Dermis blood vessel endothelial cell (primary cell): ENCODE results near the gene TTYH2. TPM values are rescaled to one million over a fixed set of nuclear protein-coding genes. Genes with fewer than 3 reads are reported as not detected.
"Not testable (repeated sequence)": the region's sequence is repeated elsewhere in the genome, so short reads cannot be mapped to it uniquely, and the experiment has no call there.

ENCODE experiments used
- DNase-seq: peaks from one replicate; pipeline ENCODE4 v3.0.0; 2010
- total RNA-seq: library from RNA; depleted of rRNA; stranded (reverse); fragments of >200 nt; gene quantifications from 2 replicates; pipeline ENCODE4 v1.2.3, GENCODE V29; 2014

TTYH2 gene, protein sequence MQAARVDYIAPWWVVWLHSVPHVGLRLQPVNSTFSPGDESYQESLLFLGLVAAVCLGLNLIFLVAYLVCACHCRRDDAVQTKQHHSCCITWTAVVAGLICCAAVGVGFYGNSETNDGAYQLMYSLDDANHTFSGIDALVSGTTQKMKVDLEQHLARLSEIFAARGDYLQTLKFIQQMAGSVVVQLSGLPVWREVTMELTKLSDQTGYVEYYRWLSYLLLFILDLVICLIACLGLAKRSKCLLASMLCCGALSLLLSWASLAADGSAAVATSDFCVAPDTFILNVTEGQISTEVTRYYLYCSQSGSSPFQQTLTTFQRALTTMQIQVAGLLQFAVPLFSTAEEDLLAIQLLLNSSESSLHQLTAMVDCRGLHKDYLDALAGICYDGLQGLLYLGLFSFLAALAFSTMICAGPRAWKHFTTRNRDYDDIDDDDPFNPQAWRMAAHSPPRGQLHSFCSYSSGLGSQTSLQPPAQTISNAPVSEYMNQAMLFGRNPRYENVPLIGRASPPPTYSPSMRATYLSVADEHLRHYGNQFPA
- 0.70 and 2.2 TPM in 2 replicates for total RNA-seq

DNA sequence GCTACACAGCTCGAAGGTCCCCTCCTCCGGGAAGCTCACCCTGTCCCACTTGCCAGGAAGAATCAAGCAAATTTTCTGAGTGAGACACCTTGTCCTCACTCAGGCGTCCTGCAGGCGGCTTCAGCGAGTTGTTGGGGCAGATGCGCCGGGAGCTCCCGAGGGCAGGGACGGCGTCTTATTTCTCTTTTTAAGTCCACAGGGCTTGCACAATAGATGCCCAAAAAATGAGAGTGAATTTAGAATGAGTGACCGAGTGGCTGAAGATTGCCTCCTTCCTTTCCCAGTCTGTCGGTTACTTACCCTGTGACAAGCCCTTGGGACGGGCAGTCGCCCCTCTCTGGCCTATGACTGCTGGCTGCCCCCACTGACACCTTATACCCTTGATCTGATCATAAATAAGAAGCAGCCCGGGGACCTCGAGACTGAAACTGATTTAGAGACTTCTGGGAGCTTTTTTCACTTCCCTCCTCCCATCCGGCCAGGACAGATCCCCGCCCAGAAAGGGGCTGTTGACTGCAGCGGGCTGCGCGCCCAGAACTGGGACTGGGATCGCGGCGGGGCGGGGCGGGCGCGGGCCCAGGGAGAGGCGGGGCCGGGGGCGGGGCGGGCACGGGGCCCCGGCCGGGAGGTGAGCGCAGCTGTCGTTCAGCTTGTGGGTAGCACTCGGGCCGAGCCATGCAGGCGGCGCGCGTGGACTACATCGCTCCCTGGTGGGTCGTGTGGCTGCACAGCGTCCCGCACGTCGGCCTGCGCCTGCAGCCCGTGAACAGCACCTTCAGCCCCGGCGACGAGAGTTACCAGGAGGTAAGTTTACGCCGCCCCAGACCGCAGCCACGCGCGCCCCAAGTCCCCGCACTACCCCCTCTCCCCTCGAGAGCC lies at the start of gene TTYH2:
Gene TTYH2, plus strand, starts transcription at position 659 of the 879 bp plus-strand sequence. Its CDS starts 17 bp downstream, at position 676.
- peak; percentile 66 for DNase-seq

DNA sequence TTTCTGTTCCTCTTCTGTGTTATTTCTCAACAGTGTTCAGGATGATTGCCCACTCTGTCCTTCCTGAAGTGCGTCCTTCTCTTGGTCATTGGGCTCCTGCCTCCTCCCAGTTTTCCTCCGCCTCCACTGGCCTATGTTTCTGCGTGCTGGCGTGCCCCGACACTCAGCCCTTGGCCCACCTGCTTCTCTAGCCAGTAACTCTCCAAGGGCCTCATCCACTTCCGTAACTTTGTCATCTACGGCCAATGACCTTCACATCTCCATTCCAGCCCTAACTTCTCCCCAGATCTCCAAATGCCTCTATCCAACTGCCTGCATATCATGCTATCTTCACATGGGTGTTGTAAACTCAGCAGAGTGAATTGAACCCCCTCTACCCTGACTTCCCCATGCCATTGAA lies 49.5 kb upstream of the TTYH2 start:
- no peak for DNase-seq

- no peak for DNase-seq
Measured at GRCh38 chr17:74164446-74165045, 48.8 kb upstream of the TTYH2 start.

DNA sequence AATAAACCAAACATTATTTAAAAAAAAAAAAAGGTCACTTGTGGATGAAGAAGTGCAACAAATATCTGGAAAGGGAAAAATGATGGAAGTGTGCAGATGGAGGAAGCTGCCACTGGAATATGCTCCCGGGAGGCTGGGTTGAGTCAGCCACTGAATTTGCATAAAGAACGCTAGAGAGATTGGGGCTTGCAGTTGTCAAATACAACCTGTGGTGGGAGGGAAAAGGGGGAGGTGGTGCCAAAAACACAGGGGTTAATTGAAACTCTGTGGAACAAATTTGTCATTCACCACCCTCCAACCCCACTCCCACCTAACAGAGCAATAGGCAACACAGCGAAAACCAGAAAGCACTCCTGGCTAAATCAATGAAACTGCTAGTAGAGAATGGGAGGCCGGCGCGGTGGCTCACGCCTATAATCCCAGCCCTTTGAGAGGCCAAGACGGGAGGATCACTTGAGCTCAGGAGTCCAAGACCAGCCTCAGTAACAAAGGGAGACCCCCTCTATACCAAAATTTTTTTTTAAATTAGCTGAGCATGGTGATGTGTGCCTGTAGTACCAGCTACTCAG lies 47.5 kb upstream of the TTYH2 start:
- no peak for DNase-seq

DNA sequence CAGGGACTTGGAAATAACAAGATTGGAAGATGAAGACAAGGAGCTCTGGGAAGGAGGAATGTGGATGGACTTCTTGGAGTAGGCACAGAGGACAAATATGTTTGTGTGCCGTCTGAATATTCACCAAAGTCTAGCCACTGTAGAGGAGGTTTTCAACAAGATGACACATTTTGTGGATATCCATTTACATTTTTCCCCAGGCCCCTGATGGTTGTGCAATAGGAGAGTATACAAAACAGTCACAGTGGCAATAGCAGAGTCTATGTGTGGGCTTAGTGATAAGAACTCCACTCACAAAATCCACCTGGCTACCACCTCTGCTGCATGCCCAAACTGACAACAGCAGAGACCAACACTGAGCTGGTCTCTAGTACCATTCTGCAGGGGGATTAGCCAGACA lies 42.4 kb upstream of the TTYH2 start:
- DNase-seq: no peak

GRCh38 chr17:74172700-74173099 lies 40.7 kb upstream of the TTYH2 start:
- DNase-seq: no peak

GRCh38 chr17:74176546-74177001 lies 36.8 kb upstream of the TTYH2 start:
- DNase-seq: peak; percentile 76

GRCh38 chr17:74177018-74177450 lies 36.3 kb upstream of the TTYH2 start:
- no peak for DNase-seq

DNA sequence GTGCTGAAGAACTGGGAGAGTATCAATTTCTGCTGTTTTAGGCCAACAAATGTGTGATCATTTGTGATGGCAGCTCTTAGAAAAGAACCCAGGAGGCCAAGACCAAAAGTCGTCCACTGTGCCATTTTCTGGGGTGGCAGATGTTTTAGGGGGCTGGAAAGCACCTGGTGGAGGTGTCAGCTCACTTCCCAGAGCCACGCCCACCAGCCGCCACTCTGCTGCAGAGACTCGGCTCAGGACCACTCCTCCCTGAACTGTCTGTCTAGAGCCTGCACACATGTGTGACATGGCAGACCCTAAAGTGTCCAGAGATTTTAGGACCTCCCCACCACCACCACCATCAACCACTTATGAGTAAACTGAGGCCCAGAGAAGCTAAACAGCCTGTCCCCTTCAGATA lies 33.8 kb upstream of the TTYH2 start:
- DNase-seq: no peak

DNA sequence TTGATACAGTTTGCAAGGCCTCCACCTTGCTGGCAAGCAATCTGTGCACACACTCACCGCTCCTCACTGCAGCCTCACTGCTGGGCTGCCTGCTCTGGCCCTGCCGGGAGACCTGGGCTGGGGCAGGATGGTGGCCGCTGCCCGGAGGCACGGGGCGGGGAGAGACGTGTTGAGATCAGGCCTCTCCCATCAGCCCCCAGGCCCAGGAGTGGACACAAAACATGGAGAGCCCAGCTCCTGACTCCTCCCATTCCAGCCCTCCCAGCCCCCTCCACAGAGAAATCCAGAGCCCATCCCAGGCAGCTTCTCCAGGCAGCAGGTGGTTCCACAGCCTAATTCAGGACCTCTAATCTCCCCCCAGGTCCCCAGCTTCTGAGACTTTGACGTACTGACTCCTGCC lies 33.0 kb upstream of the TTYH2 start:
- no peak for DNase-seq

DNA sequence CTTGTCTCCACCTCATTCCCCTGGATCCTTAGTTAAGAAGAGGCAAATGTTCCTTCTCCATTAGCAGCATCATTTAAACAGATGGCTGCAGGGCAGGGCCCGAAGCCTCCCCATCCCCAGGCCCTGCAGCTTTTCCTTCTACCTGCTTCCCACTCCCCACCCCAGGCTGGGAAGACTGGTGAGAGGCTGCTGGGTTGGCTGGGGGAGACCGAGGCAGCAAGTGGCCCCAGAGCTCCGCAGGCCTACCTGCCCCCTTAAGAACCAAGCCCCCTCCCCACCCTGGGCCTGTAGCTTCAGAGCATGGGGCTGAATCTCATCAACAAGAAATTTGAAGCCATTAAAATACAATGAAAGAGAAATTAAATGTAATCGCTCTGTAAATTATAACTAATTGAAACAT lies 32.0 kb upstream of the TTYH2 start:
- no peak for DNase-seq

DNA sequence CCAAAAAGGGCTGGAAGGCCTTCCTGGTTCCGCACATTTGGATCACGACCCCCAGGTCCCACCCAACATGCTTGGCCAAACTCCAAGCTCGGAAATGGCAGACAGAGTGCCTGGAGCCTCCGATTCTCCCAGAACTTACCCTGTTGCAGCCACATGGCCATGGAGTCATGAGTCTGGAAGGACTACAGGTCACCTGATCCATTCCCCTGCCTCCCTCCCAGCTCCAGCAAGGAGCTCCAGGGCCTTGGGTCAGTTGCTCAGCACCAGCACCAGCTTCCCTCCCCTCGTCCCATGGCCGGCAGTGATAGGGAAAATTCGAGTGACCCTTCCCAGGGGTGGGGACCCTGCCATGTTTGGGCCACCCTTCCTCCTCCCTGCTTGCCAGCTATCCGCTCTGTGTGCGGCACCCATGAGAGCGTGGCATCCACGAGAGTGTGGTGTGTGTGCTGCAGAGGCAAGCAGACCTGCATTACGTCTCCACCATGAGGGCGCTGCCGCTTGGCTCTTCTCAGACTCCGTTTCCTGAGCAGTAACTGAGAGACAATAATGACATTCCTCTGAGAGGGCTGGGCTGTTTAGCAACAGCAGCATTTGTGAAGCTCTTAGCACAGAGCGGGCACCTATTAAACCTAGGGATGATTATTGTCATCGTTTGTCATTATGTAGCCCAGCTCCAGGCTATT lies 31.2 kb upstream of the TTYH2 start:
- no peak for DNase-seq

DNA sequence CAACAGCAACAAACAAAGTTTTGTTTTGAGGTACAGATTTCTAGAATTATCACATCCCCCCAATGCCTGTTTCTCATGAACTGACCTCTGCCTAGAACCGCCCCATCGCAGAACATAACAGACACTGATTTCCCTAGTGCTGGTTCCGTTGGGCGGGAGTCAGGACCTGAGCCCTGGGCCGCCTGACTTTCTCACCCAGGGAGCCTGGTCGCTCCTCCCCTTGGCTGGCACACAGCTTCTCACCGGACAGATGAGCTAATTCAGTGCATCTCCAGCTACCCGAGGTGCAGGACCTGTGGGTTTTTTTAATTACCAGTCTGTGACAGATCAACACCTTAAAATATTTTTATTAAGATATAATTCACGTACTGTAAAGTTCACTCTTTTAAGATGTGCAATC lies 30.0 kb upstream of the TTYH2 start:
- DNase-seq: no peak

- no peak for DNase-seq
Measured at GRCh38 chr17:74185571-74186185, 27.7 kb upstream of the TTYH2 start.

- DNase-seq: no peak
Measured at GRCh38 chr17:74186498-74186897, 26.9 kb upstream of the TTYH2 start.

GRCh38 chr17:74187761-74188160 lies 25.6 kb upstream of the TTYH2 start:
- DNase-seq: no peak

DNA sequence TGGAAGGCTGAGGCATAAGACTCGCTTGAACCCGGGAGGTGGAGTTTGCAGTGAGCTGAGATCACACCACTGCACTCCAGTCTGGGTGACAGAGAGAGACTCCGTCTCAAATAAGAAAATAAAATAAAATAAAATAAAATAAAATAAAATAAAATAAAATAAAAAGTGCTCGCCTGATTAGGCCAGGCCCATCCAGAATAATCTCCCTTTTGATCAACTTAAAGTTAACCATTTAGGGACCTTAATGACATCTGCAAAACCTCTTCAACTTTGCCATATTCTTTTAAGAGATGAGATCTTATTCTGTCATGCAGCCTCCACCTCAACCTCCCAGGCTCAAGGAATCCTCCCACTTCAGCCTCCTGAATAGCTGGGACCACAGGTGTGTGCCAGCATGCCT lies 24.7 kb upstream of the TTYH2 start:
- not testable (repeated sequence) for DNase-seq

- peak; percentile 70 for DNase-seq
Measured at GRCh38 chr17:74190154-74190553, 23.2 kb upstream of the TTYH2 start.

- peak; percentile 40 for DNase-seq
Measured at GRCh38 chr17:74190807-74191406, 22.5 kb upstream of the TTYH2 start.

DNA sequence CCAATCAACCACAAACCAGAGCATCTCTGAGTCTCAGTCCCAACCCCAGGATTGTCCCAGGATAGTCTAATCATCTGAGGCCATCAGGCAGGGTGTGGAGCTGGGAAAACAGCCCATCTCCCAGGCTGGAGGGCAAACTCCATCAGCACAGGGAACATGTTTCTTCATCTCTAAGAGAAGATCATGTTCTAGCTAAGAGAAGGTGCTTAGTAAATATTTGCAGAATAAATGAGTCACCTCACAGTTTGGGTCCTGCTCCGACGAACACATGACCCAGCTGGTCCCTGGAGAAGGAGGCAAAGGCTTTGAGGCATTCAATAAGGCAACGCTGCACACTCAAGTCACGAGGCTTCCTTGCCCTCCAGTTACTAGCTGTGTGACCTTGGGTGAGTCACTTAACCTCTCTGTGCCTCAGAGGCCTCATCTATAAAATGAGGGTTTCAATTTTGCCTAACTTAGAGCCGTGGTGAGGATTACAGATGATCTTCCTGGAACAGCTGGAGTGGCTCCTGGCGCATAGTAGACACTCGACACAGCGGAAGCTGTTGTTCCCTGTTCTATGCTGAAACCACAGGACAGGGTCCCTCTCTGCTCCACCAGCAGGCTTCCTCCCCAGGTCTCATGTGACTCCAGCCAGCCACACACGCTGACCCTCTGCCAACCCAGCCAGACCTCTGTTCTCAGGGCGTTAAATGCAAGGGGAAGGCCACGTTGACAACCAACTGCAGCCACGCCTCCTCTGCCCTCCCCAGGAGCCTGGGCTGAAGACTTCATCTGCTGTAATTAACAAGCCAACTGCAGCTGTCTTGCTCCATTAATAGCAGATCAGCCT lies 20.2 kb upstream of the TTYH2 start:
- no peak for DNase-seq
